Small intestine (tissue), 7 donors: Measurements from ENCODE around the gene LGMN. TPM values are rescaled to one million over a fixed set of nuclear protein-coding genes. Genes with fewer than 3 reads are reported as not detected.

Experiments
- DNase-seq, 2 donors: peaks; one replicate each; pipeline versions ENCODE4 v3.0.0 to v3.0.0-alpha.2; 2013
- FAIRE-seq: peaks from 2 replicates; lab custom pipeline; 2012; peaks lifted over from hg19 to GRCh38; lab: Jason Lieb, UNC
- H3K27ac ChIP-seq, 3 donors: one replicate each; pipeline ENCODE4 v1.5.1; 2013; ENCODE audit warnings: low read length in 2 of 3, mild to moderate bottlenecking in 2 of 3, control low read depth in 1 of 3, inconsistent platforms in 1 of 3, low read depth in 1 of 3, moderate library complexity in 1 of 3
- H3K27me3 ChIP-seq, 3 donors: one replicate each; pipeline ENCODE4 v1.6.1; 2013; ENCODE audit warnings: low read length in 3 of 3, inconsistent platforms in 1 of 3; ENCODE audit not compliant: control insufficient read depth in 3 of 3, insufficient read depth in 3 of 3
- H3K36me3 ChIP-seq, 3 donors: one replicate each; pipeline ENCODE4 v1.6.1; 2013; ENCODE audit warnings: low read length in 3 of 3, inconsistent platforms in 1 of 3, low read depth in 1 of 3, mild to moderate bottlenecking in 1 of 3, moderate library complexity in 1 of 3; ENCODE audit not compliant: control insufficient read depth in 3 of 3, insufficient read depth in 2 of 3
- H3K4me1 ChIP-seq, 3 donors: one replicate each; pipeline ENCODE4 v1.6.1; 2013; ENCODE audit warnings: low read length in 2 of 3, inconsistent platforms in 1 of 3, low read depth in 1 of 3, mild to moderate bottlenecking in 1 of 3, moderate library complexity in 1 of 3; ENCODE audit not compliant: control insufficient read depth in 3 of 3, insufficient read depth in 2 of 3
- H3K4me3 ChIP-seq, 3 donors: one replicate each; pipeline ENCODE4 v1.5.1; 2013; ENCODE audit warnings: low read length in 3 of 3, control low read depth in 1 of 3, inconsistent platforms in 1 of 3, low read depth in 1 of 3, mild to moderate bottlenecking in 1 of 3, moderate library complexity in 1 of 3
- H3K9me3 ChIP-seq, 2 donors: one replicate each; pipeline ENCODE4 v1.6.1; 2013; ENCODE audit warnings: low read depth in 1 of 2, low read length in 1 of 2; ENCODE audit not compliant: control insufficient read depth in 2 of 2, insufficient read depth in 1 of 2
- WGBS, 3 donors: extraction: QIAGEN DNeasy Blood & Tissue Kit; methylation state at CpG; one replicate each; pipeline ENCODE4 v1.1.7; 2013; 5-methylcytosine and 5-hydroxymethylcytosine counted together
- polyA plus RNA-seq, 4 donors: library from polyadenylated mRNA; stranded (reverse) in 3 of 4; unstranded in 1 of 4; fragments of 200-250 nt in 3 of 4; fragments of 120-200 nt in 1 of 4; gene quantifications; one replicate each; pipeline versions ENCODE4 v1.2.1 to v1.2.3, GENCODE V29; 2013
- donor health status: healthy with polysubstance abuse.
- donor health status: control.
- donor health status: control.
- donor health status: Bipolar disorder and iron deficiency.
- donor health status: healthy.

Gene LGMN
- polyA plus RNA-seq, 4 donors = 57.8 to 386 (median 62.3) TPM

- FAIRE-seq = no peak
- H3K4me1 ChIP-seq = peaks cover 0 to 10% (median 0%) of the 10 kb centered on the region in 3 donors
- 88 to 95% (median 90%) methylated on average over 5 of the region's 5 CpGs for whole genome bisulfite sequencing, 3 donors
- no peaks in the 10 kb centered on the region for H3K27me3 ChIP-seq
- no peak overlapping the region for H3K4me3 ChIP-seq
- H3K9me3 ChIP-seq = peaks cover 0 to 2% of the 10 kb centered on the region in 2 donors
- no peak for DNase-seq
- H3K36me3 ChIP-seq = peaks cover 5 to 55% (median 12%) of the 10 kb centered on the region in 3 donors
- H3K27ac ChIP-seq = no peak overlapping the region
Observed at GRCh38 chr14:92678766-92679165, 69.7 kb downstream of the LGMN start.

GRCh38 chr14:92677955-92678354, 70.5 kb downstream of the LGMN start:
- Histone ChIP-seq H3K4me3 (no peak overlapping the region), H3K4me1 (peaks cover 0 to 10% (median 0%) of the 10 kb centered on the region in 3 donors), H3K27ac (no peak overlapping the region), H3K9me3 (peaks cover 0 to 2% of the 10 kb centered on the region in 2 donors), H3K27me3 (no peaks in the 10 kb centered on the region), H3K36me3 (peaks cover 5 to 52% (median 13%) of the 10 kb centered on the region in 3 donors)
- FAIRE-seq (no peak), DNase-seq (no peak)
- WGBS, 3 donors = 92 to 100% (median 94%) methylated on average over 2 of the region's 2 CpGs

GRCh38 chr14:92677087-92677668, 71.2 kb downstream of the LGMN start:
- Histone ChIP-seq H3K36me3 (peaks cover 8 to 47% (median 15%) of the 10 kb centered on the region in 3 donors), H3K27ac (no peak overlapping the region), H3K4me3 (no peak overlapping the region), H3K9me3 (peaks cover 0 to 2% of the 10 kb centered on the region in 2 donors), H3K27me3 (no peaks in the 10 kb centered on the region), H3K4me1 (peaks cover 0 to 10% (median 0%) of the 10 kb centered on the region in 3 donors)
- FAIRE-seq (no peak), DNase-seq (no peak)
- WGBS, 3 donors = 69 to 87% (median 75%) methylated on average over 4 of the region's 4 CpGs

- FAIRE-seq = no peak
Observed at GRCh38 chr14:92676403-92677086, 71.9 kb downstream of the LGMN start.

GRCh38 chr14:92675976-92676375, 72.5 kb downstream of the LGMN start:
- peaks cover 8 to 48% (median 17%) of the 10 kb centered on the region in 3 donors for H3K36me3 ChIP-seq

More at GRCh38 chr14:92676403-92677086, 71.9 kb downstream of the LGMN start:
- H3K36me3 ChIP-seq = peaks cover 8 to 47% (median 17%) of the 10 kb centered on the region in 3 donors
- H3K9me3 ChIP-seq = peaks cover 0 to 2% of the 10 kb centered on the region in 2 donors
- peaks cover 0 to 9% (median 0%) of the 10 kb centered on the region in 3 donors for H3K4me1 ChIP-seq
- no peak overlapping the region for H3K4me3 ChIP-seq
- H3K27me3 ChIP-seq = no peaks in the 10 kb centered on the region
- no peak overlapping the region for H3K27ac ChIP-seq
- WGBS, 3 donors = 83 to 96% (median 93%) methylated on average over 8 of the region's 8 CpGs
- DNase-seq = no peak

GRCh38 chr14:92675421-92675820, 73.0 kb downstream of the LGMN start:
- no peak overlapping the region for H3K4me3 ChIP-seq
- no peaks in the 10 kb centered on the region for H3K4me1 ChIP-seq
- no peak for FAIRE-seq
- peaks cover 0 to under 1% of the 10 kb centered on the region in 2 donors for H3K9me3 ChIP-seq
- H3K27ac ChIP-seq = no peak overlapping the region
- peaks cover 8 to 49% (median 17%) of the 10 kb centered on the region in 3 donors for H3K36me3 ChIP-seq
- no peaks in the 10 kb centered on the region for H3K27me3 ChIP-seq
- WGBS, 3 donors = 90 to 93% (median 90%) methylated on average over 6 of the region's 6 CpGs
- no peak for DNase-seq

More at GRCh38 chr14:92675976-92676375, 72.5 kb downstream of the LGMN start:
- 76 to 79% (median 78%) methylated on average over 9 of the region's 9 CpGs for WGBS, 3 donors
- H3K4me1 ChIP-seq = peaks cover 0 to 5% (median 0%) of the 10 kb centered on the region in 3 donors
- peaks cover 0 to 2% of the 10 kb centered on the region in 2 donors for H3K9me3 ChIP-seq
- FAIRE-seq = no peak
- no peak overlapping the region for H3K27ac ChIP-seq
- H3K4me3 ChIP-seq = no peak overlapping the region
- H3K27me3 ChIP-seq = no peaks in the 10 kb centered on the region
- no peak for DNase-seq

- Histone ChIP-seq H3K27ac (no peak overlapping the region), H3K9me3 (no peaks in the 10 kb centered on the region), H3K4me1 (no peaks in the 10 kb centered on the region), H3K27me3 (no peaks in the 10 kb centered on the region), H3K4me3 (no peak overlapping the region), H3K36me3 (peaks cover 3 to 46% (median 15%) of the 10 kb centered on the region in 3 donors)
- FAIRE-seq (no peak), DNase-seq (no peak)
- 82 to 91% (median 89%) methylated on average over 19 of the region's 19 CpGs for WGBS, 3 donors
Observed at GRCh38 chr14:92673601-92674150, 74.8 kb downstream of the LGMN start.

GRCh38 chr14:92670643-92671366, 77.6 kb downstream of the LGMN start:
- H3K27ac ChIP-seq = no peak overlapping the region
- H3K4me1 ChIP-seq = no peaks in the 10 kb centered on the region
- peaks cover 3 to 44% (median 18%) of the 10 kb centered on the region in 3 donors for H3K36me3 ChIP-seq
- H3K4me3 ChIP-seq = no peak overlapping the region
- 81 to 92% (median 91%) methylated on average over 9 of the region's 9 CpGs for WGBS, 3 donors
- no peak for FAIRE-seq
- no peaks in the 10 kb centered on the region for H3K9me3 ChIP-seq
- no peaks in the 10 kb centered on the region for H3K27me3 ChIP-seq
- DNase-seq = no peak
